Measurements from ENCODE around the gene AKR1D1.
"Not testable (repeated sequence)": the region's sequence is repeated elsewhere in the genome, so short reads cannot be mapped to it uniquely, and the experiment has no call there.

Gene AKR1D1

GRCh38 chr7:138076196-138076595 lies at the start of gene AKR1D1:
AKR1D1 (plus strand) TSS chr7:138076459; CDS start chr7:138076519, 60 bp downstream.
- no peak for DNase-seq (ENCODE audit: low read depth in 2 of 3, low spot score in 2 of 3)

GRCh38 chr7:138027100-138027499 lies 49.2 kb upstream of the AKR1D1 start:
- DNase-seq (ENCODE audit: low read depth in 2 of 3, low spot score in 2 of 3), result no peak

GRCh38 chr7:138029126-138029525 lies 47.1 kb upstream of the AKR1D1 start:
- no peak for DNase-seq (ENCODE audit: low read depth in 2 of 3, low spot score in 2 of 3)

GRCh38 chr7:138029941-138030340 lies 46.3 kb upstream of the AKR1D1 start:
- DNase-seq (ENCODE audit: low read depth in 2 of 3, low spot score in 2 of 3), result no peak

- DNase-seq (ENCODE audit: low read depth in 2 of 3, low spot score in 2 of 3), result no peak
Measured at GRCh38 chr7:138030679-138031351, 45.4 kb upstream of the AKR1D1 start.

GRCh38 chr7:138032186-138032585 lies 44.1 kb upstream of the AKR1D1 start:
- no peak for DNase-seq (ENCODE audit: low read depth in 2 of 3, low spot score in 2 of 3)

- DNase-seq (ENCODE audit: low read depth in 2 of 3, low spot score in 2 of 3), result no peak
Measured at GRCh38 chr7:138032770-138033169, 43.5 kb upstream of the AKR1D1 start.

GRCh38 chr7:138033241-138033640 lies 43.0 kb upstream of the AKR1D1 start:
- no peak for DNase-seq (ENCODE audit: low read depth in 2 of 3, low spot score in 2 of 3)

GRCh38 chr7:138036135-138036534 lies 40.1 kb upstream of the AKR1D1 start:
- no peak for DNase-seq (ENCODE audit: low read depth in 2 of 3, low spot score in 2 of 3)

GRCh38 chr7:138040063-138040462 lies 36.2 kb upstream of the AKR1D1 start:
- DNase-seq (ENCODE audit: low read depth in 2 of 3, low spot score in 2 of 3), result not testable (repeated sequence)

GRCh38 chr7:138044897-138045296 lies 31.4 kb upstream of the AKR1D1 start:
- no peak for DNase-seq (ENCODE audit: low read depth in 2 of 3, low spot score in 2 of 3)

- no peak for DNase-seq (ENCODE audit: low read depth in 2 of 3, low spot score in 2 of 3)
Measured at GRCh38 chr7:138047907-138048306, 28.4 kb upstream of the AKR1D1 start.

- no peak for DNase-seq (ENCODE audit: low read depth in 2 of 3, low spot score in 2 of 3)
Measured at GRCh38 chr7:138049505-138050116, 26.6 kb upstream of the AKR1D1 start.

- DNase-seq (ENCODE audit: low read depth in 2 of 3, low spot score in 2 of 3), result not testable (repeated sequence)
Measured at GRCh38 chr7:138051712-138052247, 24.5 kb upstream of the AKR1D1 start.

- DNase-seq (ENCODE audit: low read depth in 2 of 3, low spot score in 2 of 3), result no peak
Measured at GRCh38 chr7:138052696-138053095, 23.6 kb upstream of the AKR1D1 start.

GRCh38 chr7:138055698-138056097 lies 20.6 kb upstream of the AKR1D1 start:
- not testable (repeated sequence) for DNase-seq (ENCODE audit: low read depth in 2 of 3, low spot score in 2 of 3)

- no peak for DNase-seq (ENCODE audit: low read depth in 2 of 3, low spot score in 2 of 3)
Measured at GRCh38 chr7:138063400-138063799, 12.9 kb upstream of the AKR1D1 start.

- DNase-seq (ENCODE audit: low read depth in 2 of 3, low spot score in 2 of 3), result no peak
Measured at GRCh38 chr7:138064856-138065357, 11.4 kb upstream of the AKR1D1 start.

GRCh38 chr7:138065827-138066226 lies 10.4 kb upstream of the AKR1D1 start:
- no peak for DNase-seq (ENCODE audit: low read depth in 2 of 3, low spot score in 2 of 3)

GRCh38 chr7:138066954-138067394 lies 9.3 kb upstream of the AKR1D1 start:
- DNase-seq (ENCODE audit: low read depth in 2 of 3, low spot score in 2 of 3), result no peak

- DNase-seq (ENCODE audit: low read depth in 2 of 3, low spot score in 2 of 3), result no peak
Measured at GRCh38 chr7:138067774-138068173, 8.5 kb upstream of the AKR1D1 start.

GRCh38 chr7:138070908-138071307 lies 5.4 kb upstream of the AKR1D1 start:
- no peak for DNase-seq (ENCODE audit: low read depth in 2 of 3, low spot score in 2 of 3)
